ENCODE results near the gene DMRTC2. TPM values are rescaled to one million over a fixed set of nuclear protein-coding genes. Genes with fewer than 3 reads are reported as not detected.

DMRTC2 gene
- total RNA-seq, 4 donors from 2014 or later = not detected

- Histone ChIP-seq H3K27me3 (no peaks in the 10 kb centered on the region), H3K27ac (peak overlapping the region; percentile 86 to 100 (median 98)), H3K4me1 (peaks cover 26 to 37% of the 10 kb centered on the region in 2 donors), H3K9me3 (no peaks in the 10 kb centered on the region), H3K36me3 (peaks cover 0 to 31% of the 10 kb centered on the region in 2 donors), H3K4me3 (peak overlapping the region; percentile 70 to 94 (median 92))
- DNase-seq (no peak), ATAC-seq (peak in 1 of 2 donors; percentile 0)
- intact Hi-C loops (cut with DNase I; ENCODE audit: low total_unique reads) (loop anchor here (1.0 kb wide), 2 partner anchors 25 to 100 kb away; partner anchors contain the start of gene RABAC1), in situ Hi-C loops (cut with MboI; ENCODE audit: low sequenced_read_pairs in 4 of 4) (loop anchor here in 1 of 4 donors (10.0 kb wide), 1 partner anchor 96 kb away; the partner anchor contains the start of gene RABAC1)
- TF ChIP-seq POLR2A (IDR thresholded peaks at IDR 0.05) = no peak
- TF ChIP-seq, protein P1, sequence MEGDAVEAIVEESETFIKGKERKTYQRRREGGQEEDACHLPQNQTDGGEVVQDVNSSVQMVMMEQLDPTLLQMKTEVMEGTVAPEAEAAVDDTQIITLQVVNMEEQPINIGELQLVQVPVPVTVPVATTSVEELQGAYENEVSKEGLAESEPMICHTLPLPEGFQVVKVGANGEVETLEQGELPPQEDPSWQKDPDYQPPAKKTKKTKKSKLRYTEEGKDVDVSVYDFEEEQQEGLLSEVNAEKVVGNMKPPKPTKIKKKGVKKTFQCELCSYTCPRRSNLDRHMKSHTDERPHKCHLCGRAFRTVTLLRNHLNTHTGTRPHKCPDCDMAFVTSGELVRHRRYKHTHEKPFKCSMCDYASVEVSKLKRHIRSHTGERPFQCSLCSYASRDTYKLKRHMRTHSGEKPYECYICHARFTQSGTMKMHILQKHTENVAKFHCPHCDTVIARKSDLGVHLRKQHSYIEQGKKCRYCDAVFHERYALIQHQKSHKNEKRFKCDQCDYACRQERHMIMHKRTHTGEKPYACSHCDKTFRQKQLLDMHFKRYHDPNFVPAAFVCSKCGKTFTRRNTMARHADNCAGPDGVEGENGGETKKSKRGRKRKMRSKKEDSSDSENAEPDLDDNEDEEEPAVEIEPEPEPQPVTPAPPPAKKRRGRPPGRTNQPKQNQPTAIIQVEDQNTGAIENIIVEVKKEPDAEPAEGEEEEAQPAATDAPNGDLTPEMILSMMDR (IDR thresholded peaks at IDR 0.05 in 4 of 5, conservative IDR thresholded peaks at IDR 0.05 in 1 of 5) = no peak
Measured at GRCh38 chr19:41859213-41859617, 14.4 kb downstream of the DMRTC2 start.

DNA sequence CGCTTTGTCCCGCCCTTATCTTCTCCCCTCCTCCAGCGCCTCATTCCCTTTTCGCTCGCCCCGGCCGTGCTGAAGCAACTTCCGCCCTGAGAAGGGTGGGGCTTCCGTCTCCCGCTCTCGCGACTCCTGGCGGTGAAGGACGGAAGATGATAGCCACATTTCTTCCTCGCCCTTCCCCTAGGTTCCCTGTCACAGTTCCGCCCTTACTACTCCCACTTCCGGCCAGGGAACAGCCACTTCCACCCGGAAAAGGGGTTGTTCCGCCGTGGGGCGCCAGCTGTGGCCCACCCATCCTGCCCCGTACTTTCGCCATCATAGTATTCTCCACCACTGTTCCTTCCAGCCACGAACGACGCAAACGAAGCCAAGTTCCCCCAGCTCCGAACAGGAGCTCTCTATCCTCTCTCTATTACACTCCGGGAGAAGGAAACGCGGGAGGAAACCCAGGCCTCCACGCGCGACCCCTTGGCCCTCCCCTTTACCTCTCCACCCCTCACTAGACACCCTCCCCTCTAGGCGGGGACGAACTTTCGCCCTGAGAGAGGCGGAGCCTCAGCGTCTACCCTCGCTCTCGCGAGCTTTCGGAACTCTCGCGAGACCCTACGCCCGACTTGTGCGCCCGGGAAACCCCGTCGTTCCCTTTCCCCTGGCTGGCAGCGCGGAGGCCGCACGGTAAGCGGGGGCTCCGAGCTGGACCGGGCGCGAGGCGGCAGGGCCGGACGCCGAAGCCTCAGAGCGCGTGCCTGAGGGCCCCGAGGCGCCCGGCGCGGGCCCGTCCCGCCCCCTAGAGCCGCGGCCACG is 15.0 kb downstream of the DMRTC2 start, which contains the start of gene RPS19:
RPS19 (plus strand) TSS at position 638 of the 801 bp plus-strand sequence. CDS start 520 bp downstream, outside the sequence.
- no peaks in the 10 kb centered on the region for H3K9me3 ChIP-seq
- intact Hi-C loops (cut with DNase I; ENCODE audit: low total_unique reads) (loop anchor here (1.0 to 10.0 kb wide), 5 partner anchors 24 to 465 kb away; partner anchors contain the start of genes DEDD2, MEGF8, RABAC1 and ZNF574), in situ Hi-C loops (cut with MboI; ENCODE audit: low sequenced_read_pairs in 4 of 4) (loop anchor here in 3 of 4 donors (5.0 to 10.0 kb wide), 2 partner anchors 82 to 95 kb away; partner anchors contain the start of gene RABAC1 (in 2 of the 3))
- peak; percentile 92 to 93 for TF ChIP-seq POLR2A (IDR thresholded peaks at IDR 0.05)
- TF ChIP-seq, protein P1 (IDR thresholded peaks at IDR 0.05 in 4 of 5, conservative IDR thresholded peaks at IDR 0.05 in 1 of 5) = peak; percentile 48 to 75 (median 64)
- H3K4me1 ChIP-seq = peaks cover 26 to 37% of the 10 kb centered on the region in 2 donors
- H3K36me3 ChIP-seq = peaks cover 0 to 37% of the 10 kb centered on the region in 2 donors
- no peaks in the 10 kb centered on the region for H3K27me3 ChIP-seq
- DNase-seq (peak; percentile 97 to 98), ATAC-seq (peak; percentile 96)
- peak within 1 kb of the TSS; percentile 70 to 94 (median 92) for H3K4me3 ChIP-seq
- peak within 1 kb of the TSS; percentile 86 to 100 (median 98) for H3K27ac ChIP-seq

DNA sequence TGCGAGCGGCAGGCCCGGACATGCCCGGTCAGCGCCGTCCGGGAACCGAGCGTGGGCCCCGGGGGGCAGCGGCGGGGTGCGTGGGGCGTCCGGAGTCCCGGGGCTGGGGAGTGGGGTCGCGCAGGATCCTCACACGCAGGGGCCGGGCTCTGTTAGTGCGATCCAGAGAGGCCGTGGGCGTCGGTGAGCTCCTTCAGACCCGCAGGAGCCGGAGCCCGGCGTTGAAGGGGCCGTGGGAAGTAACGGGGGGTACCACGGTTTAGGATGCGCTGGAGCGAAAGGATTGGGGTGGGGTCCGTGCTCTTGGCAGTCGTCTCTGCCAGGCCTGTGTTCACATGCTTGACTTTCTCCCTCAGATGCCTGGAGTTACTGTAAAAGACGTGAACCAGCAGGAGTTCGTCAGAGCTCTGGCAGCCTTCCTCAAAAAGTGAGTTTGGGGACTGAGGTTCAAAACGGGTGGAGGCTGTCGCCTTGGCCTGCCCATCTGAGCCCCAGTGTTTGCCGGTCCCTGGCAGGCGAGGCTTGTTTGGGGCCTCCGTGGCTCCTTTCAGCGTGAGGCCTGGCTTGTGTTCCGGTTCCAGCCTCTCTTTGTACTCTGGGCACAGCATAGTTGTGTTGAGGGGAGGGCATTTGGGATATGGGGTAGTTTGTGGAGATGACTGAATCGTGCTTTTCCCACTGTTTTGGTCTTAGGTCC is 15.7 kb downstream of the DMRTC2 start:
- peaks cover 26 to 37% of the 10 kb centered on the region in 2 donors for H3K4me1 ChIP-seq
- H3K27me3 ChIP-seq = no peaks in the 10 kb centered on the region
- in situ Hi-C loops (cut with MboI; ENCODE audit: low sequenced_read_pairs in 4 of 4) (loop anchor here in 2 of 4 donors (5.0 to 10.0 kb wide), 2 partner anchors 82 to 94 kb away; partner anchors contain the start of gene RABAC1 (in 1 of the 2)), intact Hi-C loops (cut with DNase I; ENCODE audit: low total_unique reads) (loop anchor here (5.0 to 10.0 kb wide), 3 partner anchors 217 to 464 kb away; partner anchors contain the start of genes DEDD2, MEGF8 and ZNF574)
- peak overlapping the region; percentile 70 to 94 (median 92) for H3K4me3 ChIP-seq
- ATAC-seq (no peak), DNase-seq (no peak)
- peaks cover 0 to 45% of the 10 kb centered on the region in 2 donors for H3K36me3 ChIP-seq
- H3K27ac ChIP-seq = peak overlapping the region; percentile 86 to 100 (median 98)
- TF ChIP-seq, protein P1 (IDR thresholded peaks at IDR 0.05 in 4 of 5, conservative IDR thresholded peaks at IDR 0.05 in 1 of 5) = no peak
- TF ChIP-seq POLR2A (IDR thresholded peaks at IDR 0.05) = no peak
- H3K9me3 ChIP-seq = no peaks in the 10 kb centered on the region

GRCh38 chr19:41861116-41861768 is 16.4 kb downstream of the DMRTC2 start:
- H3K4me1 ChIP-seq = peaks cover 26 to 37% of the 10 kb centered on the region in 2 donors
- H3K27ac ChIP-seq = peak overlapping the region; percentile 86 to 100 (median 98)
- ATAC-seq (no peak), DNase-seq (no peak)
- peaks cover 0 to 45% of the 10 kb centered on the region in 2 donors for H3K36me3 ChIP-seq
- intact Hi-C loops (cut with DNase I; ENCODE audit: low total_unique reads) = loop anchor here (5.0 to 10.0 kb wide), 3 partner anchors 216 to 464 kb away; partner anchors contain the start of genes DEDD2, MEGF8 and ZNF574
- H3K9me3 ChIP-seq = no peaks in the 10 kb centered on the region
- no peaks in the 10 kb centered on the region for H3K27me3 ChIP-seq
- no peak for TF ChIP-seq POLR2A (IDR thresholded peaks at IDR 0.05)
- TF ChIP-seq, protein P1 (IDR thresholded peaks at IDR 0.05 in 4 of 5, conservative IDR thresholded peaks at IDR 0.05 in 1 of 5) = no peak
- in situ Hi-C loops (cut with MboI; ENCODE audit: low sequenced_read_pairs in 4 of 4) = loop anchor here in 2 of 4 donors (5.0 to 10.0 kb wide), 2 partner anchors 81 to 94 kb away; partner anchors contain the start of gene RABAC1 (in 1 of the 2)
- H3K4me3 ChIP-seq = peak overlapping the region; percentile 70 to 94 (median 92)
